CD4-positive, alpha-beta memory T cell (primary cell): Measurements from ENCODE around the gene DMGDH. TPM values are rescaled to one million over a fixed set of nuclear protein-coding genes. Genes with fewer than 3 reads are reported as not detected.

ENCODE experiments used
- CTCF ChIA-PET: fragments of 350-600 bp; sonication (Branson Sonifier 250); formaldehyde crosslinking; loops from one replicate; lab custom pipeline; 2021; ENCODE audit warnings: inconsistent platforms; ENCODE audit not compliant: partially characterized antibody; lab: Charles Lee
- POLR2A ChIA-PET: fragments of 350-600 bp; sonication (Branson Sonifier 250); formaldehyde crosslinking; loops from one replicate; lab custom pipeline; 2021; ENCODE audit not compliant: partially characterized antibody; lab: Charles Lee
- DNase-seq, 5 donors: peaks; one replicate each; pipeline versions ENCODE4 v3.0.0 to v3.0.0-alpha.2; 2020 to 2022; ENCODE audit warnings: mixed read lengths in 1 of 5
- H3K27ac ChIP-seq: one replicate; pipeline ENCODE4 v1.7.0; 2013; ENCODE audit warnings: low read depth, low read length
- H3K27me3 ChIP-seq: 2 replicates; pipeline ENCODE4 v1.7.0; 2013; ENCODE audit warnings: mild to moderate bottlenecking, low read length, moderate library complexity; ENCODE audit not compliant: insufficient read depth
- H3K36me3 ChIP-seq: 2 replicates; pipeline ENCODE4 v1.7.0; 2013; ENCODE audit warnings: mild to moderate bottlenecking, low read length, moderate library complexity; ENCODE audit not compliant: insufficient read depth
- H3K4me1 ChIP-seq: 2 replicates; pipeline ENCODE4 v1.7.0; 2013; ENCODE audit warnings: mild to moderate bottlenecking, low read length, moderate library complexity; ENCODE audit not compliant: insufficient read depth
- H3K4me3 ChIP-seq, 2 donors: one replicate each; pipeline ENCODE4 v1.7.0; 2013; ENCODE audit warnings: low read length in 2 of 2, mild to moderate bottlenecking in 1 of 2
- H3K9me3 ChIP-seq, 2 donors: one replicate each; pipeline ENCODE4 v1.7.0; 2013; ENCODE audit warnings: low read length in 2 of 2, control low read depth in 1 of 2; ENCODE audit not compliant: control insufficient read depth in 1 of 2
- H3K27ac Mint-ChIP-seq, 7 donors: one replicate each; pipeline ENCODE4 v1.8.0; 2020 to 2021; ENCODE audit warnings: mixed read lengths in 7 of 7, mild to moderate bottlenecking in 6 of 7, inconsistent platforms in 3 of 7, moderate library complexity in 3 of 7
- H3K27me3 Mint-ChIP-seq, 2 donors: one replicate each; pipeline ENCODE4 v1.8.0; 2020 to 2021; ENCODE audit warnings: mixed read lengths in 2 of 2
- H3K36me3 Mint-ChIP-seq, 2 donors: one replicate each; pipeline ENCODE4 v1.8.0; 2020 to 2021; ENCODE audit warnings: mixed read lengths in 2 of 2, inconsistent platforms in 1 of 2, mild to moderate bottlenecking in 1 of 2
- H3K4me1 Mint-ChIP-seq, 4 donors: one replicate each; pipeline ENCODE4 v1.8.0; 2020 to 2021; ENCODE audit warnings: mixed read lengths in 4 of 4, mild to moderate bottlenecking in 1 of 4
- H3K4me3 Mint-ChIP-seq, 8 donors: one replicate each; pipeline ENCODE4 v1.8.0; 2020 to 2021; ENCODE audit warnings: mixed read lengths in 8 of 8, mild to moderate bottlenecking in 7 of 8, moderate library complexity in 6 of 8, inconsistent platforms in 3 of 8
- H3K9me3 Mint-ChIP-seq, 8 donors: one replicate each; pipeline ENCODE4 v1.8.0; 2020 to 2021; ENCODE audit warnings: mixed read lengths in 8 of 8, mild to moderate bottlenecking in 5 of 8, inconsistent platforms in 3 of 8, moderate library complexity in 1 of 8
- intact Hi-C: fragments of 100-400 bp; cut with micrococcal nuclease; formaldehyde crosslinking; loops from one replicate; pipeline ENCODE4 v1.15.1; 2023
- polyA plus RNA-seq, 2 donors: library from polyadenylated mRNA; unstranded; fragments of 300-500 nt; fragmentation: Illumina TruSeq; gene quantifications; one replicate each; pipeline ENCODE4 v1.2.3, GENCODE V29; 2021
- total RNA-seq, 2 experiments: library from RNA; stranded (reverse); gene quantifications; one replicate each; pipeline ENCODE4 v1.2.3, GENCODE V29; 2021

The DMGDH gene
- total RNA-seq (under 1 TPM in 1 of 2 experiments, not detected in 1; 0.49 TPM), polyA plus RNA-seq (under 1 TPM in 1 of 2 donors, not detected in 1; 0.10 TPM)

GRCh38 chr5:79069488-79070349 lies at the start of gene DMGDH, which contains the start of gene BHMT2:
Gene DMGDH (minus strand): TSS chr5:79069674. CDS start chr5:79069620, 54 bp downstream.
Gene BHMT2 (plus strand): TSS chr5:79069767. CDS start chr5:79069783, 16 bp downstream.
- no peaks in the 10 kb centered on the region for H3K4me1 ChIP-seq
- peaks cover 22 to 31% of the 10 kb centered on the region in 2 donors for H3K27me3 Mint-ChIP-seq
- CTCF ChIA-PET = no interaction called here

DNA sequence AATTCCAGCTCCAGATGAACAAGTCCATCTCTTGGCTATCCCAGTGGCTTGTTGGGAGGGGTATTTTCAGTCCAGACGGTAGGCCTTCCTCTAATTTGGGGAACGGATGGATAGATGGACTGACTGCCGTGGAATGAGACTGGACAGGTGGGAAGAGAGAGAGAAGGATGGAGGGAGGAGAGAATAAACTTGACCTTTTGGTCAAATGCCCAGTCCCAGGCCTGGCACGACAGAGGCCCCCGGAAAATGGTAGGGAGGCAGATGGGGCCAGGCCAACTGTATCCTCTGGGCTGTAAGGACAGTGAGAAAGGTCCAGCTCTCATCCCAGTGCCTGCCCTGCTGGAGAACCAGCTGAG lies 43.2 kb upstream of the DMGDH start:
- H3K4me1 Mint-ChIP-seq = peaks cover 0 to 5% (median 0%) of the 10 kb centered on the region in 4 donors
- POLR2A ChIA-PET = no interaction called here
- Histone ChIP-seq H3K9me3 (no peaks in the 10 kb centered on the region), H3K4me1 (no peaks in the 10 kb centered on the region), H3K27ac (no peak overlapping the region), H3K4me3 (no peak overlapping the region), H3K27me3 (peaks cover 6% of the 10 kb centered on the region), H3K36me3 (no peaks in the 10 kb centered on the region)
- H3K4me3 Mint-ChIP-seq = no peak overlapping the region
- DNase-seq = no peak
- intact Hi-C loops = no loop called here
- CTCF ChIA-PET = no interaction called here
- no peaks in the 10 kb centered on the region for H3K36me3 Mint-ChIP-seq
- no peaks in the 10 kb centered on the region for H3K9me3 Mint-ChIP-seq
- no peak overlapping the region for H3K27ac Mint-ChIP-seq
- peaks cover 32 to 33% of the 10 kb centered on the region in 2 donors for H3K27me3 Mint-ChIP-seq

More at GRCh38 chr5:79069488-79070349, at the start of gene DMGDH, which contains the start of gene BHMT2:
- H3K9me3 Mint-ChIP-seq = peaks cover 0 to 3% (median 0%) of the 10 kb centered on the region in 8 donors
- intact Hi-C loops = no loop called here
- H3K4me1 Mint-ChIP-seq = peaks cover 0 to 4% (median 0%) of the 10 kb centered on the region in 4 donors
- Histone ChIP-seq H3K27ac (no peak within 1 kb of the TSS), H3K36me3 (no peaks in the 10 kb centered on the region), H3K4me3 (no peak within 1 kb of the TSS), H3K9me3 (no peaks in the 10 kb centered on the region), H3K27me3 (no peaks in the 10 kb centered on the region)
- H3K4me3 Mint-ChIP-seq = peak within 1 kb of the TSS in 1 of 8 donors; percentile 22
- POLR2A ChIA-PET = no interaction called here
- no peak for DNase-seq
- H3K36me3 Mint-ChIP-seq = peaks cover 0 to 4% of the 10 kb centered on the region in 2 donors
- H3K27ac Mint-ChIP-seq = no peak within 1 kb of the TSS

DNA sequence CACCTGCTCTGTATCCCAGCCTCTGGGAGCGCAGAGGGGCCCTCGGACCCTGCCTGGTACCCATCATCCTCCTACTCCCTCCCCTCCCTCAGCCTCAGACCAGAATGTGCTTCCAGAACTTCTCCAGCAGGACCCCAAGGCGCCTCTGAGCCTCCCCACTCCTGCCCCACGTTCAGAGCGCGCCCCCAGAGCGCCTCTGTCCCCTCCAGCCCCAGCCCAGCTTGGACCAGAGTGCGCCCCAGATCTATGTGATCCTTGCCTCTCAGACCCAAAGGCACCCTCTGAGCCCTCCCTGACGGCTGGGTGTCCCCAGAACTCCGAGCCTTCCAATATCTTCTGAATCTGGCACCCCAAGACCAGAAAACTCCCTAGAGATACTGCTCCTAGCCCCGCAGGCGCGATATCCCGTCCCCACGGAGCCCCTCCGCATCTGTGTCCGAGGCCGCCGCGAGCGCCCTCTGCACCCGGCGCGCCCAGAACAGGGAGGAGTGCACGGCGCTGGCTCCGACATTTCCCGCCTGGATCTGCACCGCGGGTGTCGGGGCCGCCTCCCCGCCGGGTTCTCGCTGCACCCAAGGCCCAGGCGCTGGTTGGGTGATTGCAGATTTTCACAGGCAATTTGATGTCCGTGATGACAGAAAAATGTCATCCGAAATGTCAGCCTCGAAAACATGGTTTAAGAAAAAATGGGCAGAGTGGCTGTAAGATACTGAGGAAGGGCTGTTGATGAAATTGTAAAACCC lies 42.7 kb upstream of the DMGDH start:
- Mint-ChIP-seq H3K36me3 (no peaks in the 10 kb centered on the region), H3K27me3 (peaks cover 34 to 35% of the 10 kb centered on the region in 2 donors), H3K9me3 (no peaks in the 10 kb centered on the region), H3K4me1 (peaks cover 0 to 5% (median 0%) of the 10 kb centered on the region in 4 donors), H3K27ac (no peak overlapping the region), H3K4me3 (no peak overlapping the region)
- H3K27ac ChIP-seq = no peak overlapping the region
- ChIA-PET POLR2A (no interaction called here), CTCF (no interaction called here)
- no peaks in the 10 kb centered on the region for H3K4me1 ChIP-seq
- no peak overlapping the region for H3K4me3 ChIP-seq
- no peaks in the 10 kb centered on the region for H3K36me3 ChIP-seq
- H3K27me3 ChIP-seq = peaks cover 6% of the 10 kb centered on the region
- intact Hi-C loops = no loop called here
- DNase-seq = no peak
- no peaks in the 10 kb centered on the region for H3K9me3 ChIP-seq

DNA sequence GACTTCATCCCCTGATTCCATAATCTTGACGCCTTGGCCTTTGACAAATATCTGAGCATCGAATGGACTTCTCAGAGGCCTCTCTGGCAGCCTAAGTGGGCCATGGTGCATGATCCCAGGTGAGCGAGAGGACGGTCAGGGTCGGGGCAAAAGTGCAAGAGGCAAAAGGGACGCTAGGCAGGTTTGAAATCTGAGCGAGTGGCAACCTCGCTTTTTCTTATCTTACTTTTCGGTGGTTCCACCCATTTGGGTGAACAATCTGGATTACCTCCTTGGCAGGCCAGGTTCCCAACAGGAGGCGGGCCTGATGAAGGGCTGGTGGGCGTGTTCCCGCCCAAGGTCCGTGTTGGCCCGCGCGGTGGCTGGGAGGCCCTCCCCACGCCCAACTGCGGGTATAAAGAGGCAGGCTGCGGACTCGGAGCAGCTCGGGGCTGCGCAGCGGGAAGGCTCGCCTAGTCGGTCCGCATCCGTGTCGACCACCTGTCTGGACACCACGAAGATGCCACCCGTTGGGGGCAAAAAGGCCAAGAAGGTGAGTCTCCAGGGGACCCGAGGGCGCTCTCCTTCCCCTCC lies 42.0 kb upstream of the DMGDH start, which contains the start of gene BHMT:
BHMT (plus strand) TSS at position 423 of the 573 bp plus-strand sequence; CDS start at position 500, 77 bp downstream.
- H3K27me3 ChIP-seq = peaks cover 6% of the 10 kb centered on the region
- CTCF ChIA-PET = no interaction called here
- intact Hi-C loops = no loop called here
- H3K4me3 Mint-ChIP-seq = no peak within 1 kb of the TSS
- no peak within 1 kb of the TSS for H3K27ac ChIP-seq
- H3K27me3 Mint-ChIP-seq = peaks cover 39 to 40% of the 10 kb centered on the region in 2 donors
- no peaks in the 10 kb centered on the region for H3K9me3 Mint-ChIP-seq
- no peaks in the 10 kb centered on the region for H3K36me3 ChIP-seq
- no peaks in the 10 kb centered on the region for H3K36me3 Mint-ChIP-seq
- no peak within 1 kb of the TSS for H3K4me3 ChIP-seq
- H3K9me3 ChIP-seq = no peaks in the 10 kb centered on the region
- no peaks in the 10 kb centered on the region for H3K4me1 ChIP-seq
- no peak for DNase-seq
- POLR2A ChIA-PET = no interaction called here
- no peak within 1 kb of the TSS for H3K27ac Mint-ChIP-seq
- H3K4me1 Mint-ChIP-seq = peaks cover 0 to 5% (median 0%) of the 10 kb centered on the region in 4 donors

DNA sequence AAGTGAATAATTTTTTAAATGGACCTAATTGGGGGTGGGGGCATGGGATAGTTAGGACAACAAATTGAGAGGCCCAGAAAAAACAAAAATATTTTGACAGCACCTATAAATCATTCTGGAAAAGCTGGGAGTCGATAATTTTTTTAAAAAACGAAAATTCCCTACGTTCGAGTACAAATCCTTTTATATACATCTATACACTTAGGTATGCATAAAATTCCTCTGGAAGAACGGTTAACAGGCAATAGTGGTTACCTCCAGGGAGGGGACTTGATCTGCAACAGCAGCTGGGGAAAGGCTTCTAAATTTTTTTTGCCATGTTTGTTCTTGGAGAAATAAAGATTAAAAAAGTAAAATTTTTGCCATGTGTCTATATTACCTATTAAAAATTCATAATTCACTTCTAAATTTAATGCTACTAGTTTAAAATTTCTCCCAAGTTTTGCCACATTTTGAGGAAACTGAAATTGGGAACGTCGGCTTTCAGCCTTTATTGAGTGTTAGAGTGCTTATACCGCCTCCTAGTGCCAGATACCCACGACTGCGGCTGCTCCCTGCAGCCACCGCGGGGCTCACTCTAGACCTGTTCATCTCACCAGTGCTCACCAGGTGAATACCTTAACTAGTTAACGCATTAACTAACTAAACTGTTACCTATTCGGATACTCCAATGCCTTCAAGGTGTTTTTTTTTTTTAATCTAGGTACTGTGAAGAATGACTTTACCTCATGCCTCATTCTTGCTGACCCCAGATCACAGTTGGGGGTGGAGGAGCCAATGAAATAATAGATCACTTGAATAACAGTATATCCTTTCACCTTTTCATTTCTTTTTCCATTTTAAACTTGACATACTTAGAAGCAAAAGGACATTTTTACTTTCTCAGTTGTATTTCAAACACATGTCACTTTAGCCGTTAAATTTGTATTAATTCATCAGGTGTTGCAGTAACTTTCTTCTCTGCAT lies 40.3 kb upstream of the DMGDH start:
- DNase-seq = peak in 4 of 5 donors; percentile 15 to 28 (median 21)
- Mint-ChIP-seq H3K27me3 (peaks cover 44 to 45% of the 10 kb centered on the region in 2 donors), H3K4me1 (peaks cover 0 to 5% (median 0%) of the 10 kb centered on the region in 4 donors), H3K4me3 (no peak overlapping the region), H3K27ac (no peak overlapping the region), H3K36me3 (no peaks in the 10 kb centered on the region), H3K9me3 (no peaks in the 10 kb centered on the region)
- Histone ChIP-seq H3K36me3 (no peaks in the 10 kb centered on the region), H3K4me1 (no peaks in the 10 kb centered on the region), H3K27ac (no peak overlapping the region), H3K9me3 (no peaks in the 10 kb centered on the region), H3K4me3 (no peak overlapping the region), H3K27me3 (peaks cover 6% of the 10 kb centered on the region)
- intact Hi-C loops = loop anchor here (1.0 kb wide), 1 partner anchor 129 kb away; no protein-coding TSS in a partner anchor
- ChIA-PET CTCF (interaction anchor here (0.9 to 2.0 kb wide), 2 partner anchors 9 to 88 kb away, joined by 4 to 5 read pairs; no protein-coding TSS in a partner anchor), POLR2A (no interaction called here)

GRCh38 chr5:79108792-79109191 lies 39.3 kb upstream of the DMGDH start:
- Mint-ChIP-seq H3K4me3 (no peak overlapping the region), H3K4me1 (peaks cover 0 to 5% (median 0%) of the 10 kb centered on the region in 4 donors), H3K36me3 (no peaks in the 10 kb centered on the region), H3K27me3 (peaks cover 47 to 50% of the 10 kb centered on the region in 2 donors), H3K9me3 (no peaks in the 10 kb centered on the region), H3K27ac (no peak overlapping the region)
- peaks cover 6% of the 10 kb centered on the region for H3K27me3 ChIP-seq
- H3K9me3 ChIP-seq = no peaks in the 10 kb centered on the region
- intact Hi-C loops = no loop called here
- H3K4me3 ChIP-seq = no peak overlapping the region
- no peaks in the 10 kb centered on the region for H3K4me1 ChIP-seq
- no peaks in the 10 kb centered on the region for H3K36me3 ChIP-seq
- H3K27ac ChIP-seq = no peak overlapping the region
- CTCF ChIA-PET = interaction anchor here (0.9 to 2.0 kb wide), 2 partner anchors 10 to 87 kb away, joined by 4 to 5 read pairs; no protein-coding TSS in a partner anchor
- POLR2A ChIA-PET = no interaction called here
- no peak for DNase-seq
